Neural crest cell (in vitro differentiated cells): ENCODE results near the gene CHD9. TPM values are rescaled to one million over a fixed set of nuclear protein-coding genes. Genes with fewer than 3 reads are reported as not detected.
A peak's percentile ranks its signal among the peaks of the same experiment; 100 is the strongest.
"Not testable (repeated sequence)": the region's sequence is repeated elsewhere in the genome, so short reads cannot be mapped to it uniquely, and the experiment has no call there.

Source experiments
- DNase-seq: peaks from one replicate; pipeline ENCODE4 v3.0.0; 2021; ENCODE audit warnings: low read depth, mixed read lengths, low spot score
- H3K27ac Mint-ChIP-seq: one replicate; pipeline ENCODE4 v1.8.0; 2021; ENCODE audit warnings: mild to moderate bottlenecking, mixed read lengths; ENCODE audit not compliant: unreplicated experiment
- H3K27me3 Mint-ChIP-seq: 2 replicates; pipeline ENCODE4 v1.8.0; 2021; ENCODE audit warnings: low read depth, mild to moderate bottlenecking, mixed read lengths
- H3K36me3 Mint-ChIP-seq: 2 replicates; pipeline ENCODE4 v1.8.0; 2021; ENCODE audit warnings: low read depth, mild to moderate bottlenecking, mixed read lengths
- H3K4me1 Mint-ChIP-seq: 2 replicates; pipeline ENCODE4 v1.8.0; 2021; ENCODE audit warnings: mixed read lengths
- H3K4me3 Mint-ChIP-seq: one replicate; pipeline ENCODE4 v1.8.0; 2021; ENCODE audit warnings: mild to moderate bottlenecking, mixed read lengths
- H3K9me3 Mint-ChIP-seq: 2 replicates; pipeline ENCODE4 v1.8.0; 2021; ENCODE audit warnings: mixed read lengths
- total RNA-seq: library from RNA; stranded (reverse); gene quantifications from 2 replicates; pipeline ENCODE4 v1.2.1, GENCODE V29; 2021
- TF ChIP-seq, protein P1 (sequence below): fragments of 200-600 bp; sonication (generic); conservative IDR thresholded peaks from 2 replicates; pipeline ENCODE4 v1.5.0; 2021; ENCODE audit warnings: antibody characterized with exemption, mild to moderate bottlenecking

CHD9 gene
- total RNA-seq, 1 donor from 2014 or later, result 76.0 TPM

DNA sequence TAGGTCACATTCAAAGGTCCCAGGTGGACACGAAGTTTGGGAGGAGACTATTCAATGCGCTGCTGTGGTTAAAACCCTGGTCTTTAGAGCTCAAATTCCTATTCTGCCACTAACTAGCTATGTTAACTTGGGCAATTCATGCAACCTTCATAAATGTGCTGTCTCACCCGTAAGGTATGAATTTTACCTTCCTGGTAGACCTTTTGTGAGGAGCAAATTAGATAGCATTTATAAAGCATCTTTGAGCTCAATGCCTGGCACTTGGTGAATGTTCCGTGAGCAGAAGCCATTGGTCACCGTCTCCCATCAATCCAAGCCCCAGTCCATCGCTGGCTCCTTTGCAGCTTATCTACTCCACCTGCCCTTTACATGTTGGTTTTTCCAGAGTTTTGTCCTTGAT is 18.7 kb upstream of the CHD9 start:
- Mint-ChIP-seq H3K36me3 (peaks cover 6% of the 10 kb centered on the region), H3K27me3 (peaks cover 5% of the 10 kb centered on the region), H3K4me1 (peaks cover 36% of the 10 kb centered on the region), H3K27ac (no peak overlapping the region), H3K9me3 (peaks cover 25% of the 10 kb centered on the region), H3K4me3 (no peak overlapping the region)
- TF ChIP-seq, protein P1, sequence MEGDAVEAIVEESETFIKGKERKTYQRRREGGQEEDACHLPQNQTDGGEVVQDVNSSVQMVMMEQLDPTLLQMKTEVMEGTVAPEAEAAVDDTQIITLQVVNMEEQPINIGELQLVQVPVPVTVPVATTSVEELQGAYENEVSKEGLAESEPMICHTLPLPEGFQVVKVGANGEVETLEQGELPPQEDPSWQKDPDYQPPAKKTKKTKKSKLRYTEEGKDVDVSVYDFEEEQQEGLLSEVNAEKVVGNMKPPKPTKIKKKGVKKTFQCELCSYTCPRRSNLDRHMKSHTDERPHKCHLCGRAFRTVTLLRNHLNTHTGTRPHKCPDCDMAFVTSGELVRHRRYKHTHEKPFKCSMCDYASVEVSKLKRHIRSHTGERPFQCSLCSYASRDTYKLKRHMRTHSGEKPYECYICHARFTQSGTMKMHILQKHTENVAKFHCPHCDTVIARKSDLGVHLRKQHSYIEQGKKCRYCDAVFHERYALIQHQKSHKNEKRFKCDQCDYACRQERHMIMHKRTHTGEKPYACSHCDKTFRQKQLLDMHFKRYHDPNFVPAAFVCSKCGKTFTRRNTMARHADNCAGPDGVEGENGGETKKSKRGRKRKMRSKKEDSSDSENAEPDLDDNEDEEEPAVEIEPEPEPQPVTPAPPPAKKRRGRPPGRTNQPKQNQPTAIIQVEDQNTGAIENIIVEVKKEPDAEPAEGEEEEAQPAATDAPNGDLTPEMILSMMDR, result no peak
- no peak for DNase-seq

DNA sequence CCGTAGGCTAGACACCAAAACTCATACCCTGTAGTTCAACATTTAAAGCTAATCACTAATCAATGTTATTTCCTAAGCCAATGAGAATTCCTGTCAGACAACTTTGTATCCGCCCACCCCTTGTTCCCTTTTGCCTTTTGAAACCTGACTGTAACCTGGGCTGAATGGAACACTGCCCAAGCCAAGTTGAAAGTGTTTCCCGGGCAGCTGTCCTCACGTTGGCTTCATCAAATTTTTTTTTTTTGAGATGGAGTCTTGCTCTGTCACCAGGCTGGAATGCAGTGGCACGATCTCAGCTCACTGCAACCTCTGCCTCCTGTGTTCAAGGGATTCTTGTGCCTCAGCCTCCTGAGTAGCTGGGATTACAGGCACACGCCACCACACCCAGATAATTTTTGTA is 18.1 kb upstream of the CHD9 start:
- not testable (repeated sequence) for H3K27ac Mint-ChIP-seq, H3K27me3 Mint-ChIP-seq, H3K4me3 Mint-ChIP-seq, H3K36me3 Mint-ChIP-seq, DNase-seq
- Mint-ChIP-seq H3K4me1 (peaks cover 37% of the 10 kb centered on the region), H3K9me3 (peaks cover 25% of the 10 kb centered on the region)

DNA sequence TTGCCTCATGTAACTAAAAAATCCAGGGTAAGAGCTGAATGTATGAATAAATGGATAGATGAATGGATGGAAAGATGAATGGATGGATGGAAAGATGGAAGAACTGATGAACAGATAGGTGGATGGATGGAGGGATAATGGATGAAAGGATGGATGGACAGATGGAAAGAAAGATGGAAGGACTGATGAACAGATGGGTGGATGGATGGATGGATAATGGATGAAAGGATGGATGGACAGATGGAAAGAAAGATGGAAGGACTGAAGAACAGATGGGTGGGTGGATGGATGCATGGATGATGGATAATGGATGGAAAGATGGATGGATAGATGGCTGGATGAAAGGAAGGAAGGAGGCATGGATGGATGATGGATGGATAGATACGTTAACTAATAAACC is 14.0 kb upstream of the CHD9 start:
- H3K4me1 Mint-ChIP-seq, result peaks cover 50% of the 10 kb centered on the region
- no peak overlapping the region for H3K4me3 Mint-ChIP-seq
- peaks cover 5% of the 10 kb centered on the region for H3K9me3 Mint-ChIP-seq
- peaks cover 30% of the 10 kb centered on the region for H3K27me3 Mint-ChIP-seq
- no peaks in the 10 kb centered on the region for H3K36me3 Mint-ChIP-seq
- TF ChIP-seq, protein P1, result no peak
- no peak overlapping the region for H3K27ac Mint-ChIP-seq
- DNase-seq, result no peak

DNA sequence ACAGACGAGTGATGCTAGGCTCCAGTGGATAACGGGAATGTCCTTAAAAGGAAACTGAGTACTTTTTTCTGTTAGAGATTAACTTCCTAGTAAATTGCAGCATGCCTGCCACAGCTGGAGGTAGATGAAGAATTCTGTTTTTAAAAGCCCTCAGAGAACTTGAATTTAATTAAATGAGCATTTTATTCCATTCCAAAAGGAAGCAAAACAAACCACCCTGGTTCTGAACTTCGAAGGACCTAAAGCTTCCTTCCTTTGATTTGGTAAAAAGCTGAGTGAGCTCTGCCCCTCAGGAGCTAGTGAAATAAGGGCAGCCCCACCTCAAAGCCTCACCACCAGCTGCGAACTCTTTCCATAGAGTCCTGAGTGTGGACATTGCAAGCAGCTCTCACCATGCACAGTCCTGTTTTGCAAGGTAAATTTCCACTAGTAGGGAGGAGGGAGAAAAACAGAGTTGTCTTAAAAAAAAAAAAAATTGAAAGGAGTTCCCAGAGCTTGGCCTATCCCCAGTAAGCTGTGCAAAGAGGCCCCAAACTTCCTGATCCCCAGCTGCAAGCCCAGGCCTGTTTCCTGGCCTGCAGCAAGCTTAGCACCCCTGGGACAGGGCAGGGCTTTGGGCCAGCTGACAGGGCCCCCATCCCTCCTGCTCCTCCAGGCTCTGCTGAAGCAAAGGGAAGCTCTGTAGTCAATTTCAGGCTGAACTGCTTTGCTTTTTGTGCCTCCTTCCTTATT is 13.3 kb upstream of the CHD9 start:
- Mint-ChIP-seq H3K4me3 (no peak overlapping the region), H3K36me3 (no peaks in the 10 kb centered on the region), H3K27ac (peak overlapping the region; percentile 45), H3K4me1 (peaks cover 47% of the 10 kb centered on the region), H3K9me3 (peaks cover 5% of the 10 kb centered on the region), H3K27me3 (peaks cover 30% of the 10 kb centered on the region)
- DNase-seq, result no peak
- TF ChIP-seq, protein P1, result no peak

DNA sequence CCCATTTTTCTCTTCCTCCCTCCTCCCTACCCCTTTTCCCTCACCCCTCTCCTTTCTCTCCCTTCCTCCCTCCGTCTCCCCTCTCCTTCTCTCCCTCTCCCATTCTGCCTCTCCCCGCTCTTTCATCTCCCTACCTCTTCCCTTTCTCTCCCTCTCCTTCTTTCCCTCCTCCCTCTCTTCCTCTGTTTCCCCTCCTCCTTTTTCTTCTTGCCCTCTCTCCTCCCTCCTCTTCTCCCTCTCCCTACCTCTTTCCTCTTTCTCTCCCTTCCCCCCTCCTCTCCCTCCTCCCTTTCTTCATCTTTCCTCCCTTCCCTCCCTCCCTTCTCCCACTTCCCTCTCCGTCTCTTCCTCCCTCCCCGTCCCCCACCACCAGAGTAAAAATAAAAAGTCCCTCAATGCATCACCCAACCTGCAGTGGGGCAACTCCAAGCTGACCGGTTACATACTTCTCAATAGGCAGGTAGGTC is 12.5 kb upstream of the CHD9 start:
- no peak for DNase-seq
- H3K27me3 Mint-ChIP-seq, result peaks cover 30% of the 10 kb centered on the region
- TF ChIP-seq, protein P1, result no peak
- peaks cover 43% of the 10 kb centered on the region for H3K4me1 Mint-ChIP-seq
- H3K9me3 Mint-ChIP-seq, result peaks cover 11% of the 10 kb centered on the region
- H3K36me3 Mint-ChIP-seq, result no peaks in the 10 kb centered on the region
- no peak overlapping the region for H3K27ac Mint-ChIP-seq
- no peak overlapping the region for H3K4me3 Mint-ChIP-seq

DNA sequence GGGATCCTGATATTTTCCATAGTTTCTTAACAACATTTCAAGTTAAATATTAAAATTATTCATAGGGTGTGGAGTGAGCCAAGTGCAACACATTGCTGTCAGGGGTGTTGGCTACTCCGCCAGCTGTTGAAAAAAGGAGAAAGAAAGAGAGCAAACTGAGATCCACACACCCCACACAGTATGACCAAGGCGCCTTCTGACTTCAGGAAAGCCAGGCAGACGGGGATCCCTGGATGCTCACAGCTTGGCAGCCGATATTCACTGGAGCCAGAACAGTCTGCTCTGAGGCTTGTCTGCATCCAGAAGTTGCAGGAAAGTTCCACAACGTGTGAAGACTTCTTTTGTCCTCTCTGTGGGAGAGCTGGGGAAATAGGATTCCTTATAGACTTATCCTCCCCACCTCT is 11.4 kb upstream of the CHD9 start:
- no peaks in the 10 kb centered on the region for H3K36me3 Mint-ChIP-seq
- H3K27ac Mint-ChIP-seq, result no peak overlapping the region
- no peak for DNase-seq
- TF ChIP-seq, protein P1, result no peak
- H3K9me3 Mint-ChIP-seq, result peaks cover 11% of the 10 kb centered on the region
- peak overlapping the region; percentile 1 for H3K4me3 Mint-ChIP-seq
- H3K4me1 Mint-ChIP-seq, result peaks cover 43% of the 10 kb centered on the region
- peaks cover 30% of the 10 kb centered on the region for H3K27me3 Mint-ChIP-seq
